Measurements from ENCODE around the gene SLC27A2. TPM values are rescaled to one million over a fixed set of nuclear protein-coding genes. Genes with fewer than 3 reads are reported as not detected.
"Not testable (repeated sequence)": the region's sequence is repeated elsewhere in the genome, so short reads cannot be mapped to it uniquely, and the experiment has no call there.

SLC27A2 gene
- total and polyA plus RNA-seq, 2 experiments from 2014 or later, result 2.8 to 9.4 TPM

DNA sequence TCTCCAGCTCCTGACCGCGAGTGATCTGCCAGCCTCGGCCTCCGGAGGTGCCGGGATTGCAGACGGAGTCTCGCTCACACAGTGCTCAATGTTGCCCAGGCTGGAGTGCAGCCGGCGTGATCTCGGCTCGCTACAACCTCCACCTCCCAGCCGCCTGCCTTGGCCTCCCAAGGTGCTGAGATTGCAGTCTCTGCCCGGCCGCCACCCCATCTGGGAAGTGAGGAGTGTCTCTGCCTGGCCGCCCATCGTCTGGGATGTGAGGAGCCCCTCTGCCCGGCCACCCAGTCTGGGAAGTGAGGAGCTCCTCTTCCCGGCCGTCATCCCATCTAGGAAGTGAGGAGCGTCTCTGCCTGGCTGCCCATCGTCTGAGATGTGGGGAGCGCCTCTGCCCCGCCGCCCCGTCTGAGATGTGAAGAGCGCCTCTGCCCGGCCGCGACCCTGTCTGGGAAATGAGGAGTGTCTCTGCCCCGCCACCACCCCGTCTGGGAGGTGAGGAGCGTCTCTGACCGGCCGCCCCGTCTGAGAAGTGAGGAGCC lies 9.6 kb upstream of the SLC27A2 start:
- not testable (repeated sequence) for H3K36me3 ChIP-seq (ENCODE audit: insufficient read depth); H3K27ac Mint-ChIP-seq; H3K79me2 ChIP-seq (replicated peaks; ENCODE audit: insufficient read depth); H3K4me3 ChIP-seq; H3K4me1 Mint-ChIP-seq; H3F3A ChIP-seq (replicated peaks; ENCODE audit: low read depth); H3K27me3 Mint-ChIP-seq (ENCODE audit: insufficient read depth, low read depth, poor library complexity); H3K4me1 ChIP-seq (ENCODE audit: insufficient read depth); DNase-seq (ENCODE audit: low spot score); H3K4me3 Mint-ChIP-seq; H2AFZ ChIP-seq; H3K9me2 ChIP-seq (ENCODE audit: insufficient read depth); H3K4me2 ChIP-seq; H4K20me1 ChIP-seq (replicated peaks; ENCODE audit: insufficient read depth); ATAC-seq; H3K27me3 ChIP-seq (ENCODE audit: insufficient read depth); H3K27ac ChIP-seq (ENCODE audit: low read depth)
- H3K36me3 Mint-ChIP-seq (ENCODE audit: low read depth), result peaks cover 16% of the 10 kb centered on the region
- peaks cover 34% of the 10 kb centered on the region for H3K9me3 Mint-ChIP-seq

DNA sequence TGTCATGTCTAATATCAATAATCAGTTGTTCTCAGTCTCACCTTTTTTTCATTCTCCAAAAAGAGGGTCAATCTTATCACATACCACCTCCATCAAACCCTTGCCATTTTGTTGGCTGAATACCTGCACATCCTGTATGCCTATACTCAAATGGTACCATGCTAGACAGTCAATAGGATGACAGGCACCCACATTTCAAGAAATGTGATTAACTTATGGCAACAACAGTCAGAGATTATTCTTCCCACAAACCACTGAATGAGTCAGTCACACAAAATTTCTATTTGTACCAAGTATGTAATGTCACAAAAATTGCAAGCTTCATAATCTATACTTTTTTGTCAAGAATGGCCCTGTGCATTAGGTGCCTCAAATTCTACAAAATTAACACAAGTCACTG lies 5.1 kb upstream of the SLC27A2 start:
- H3K36me3 ChIP-seq (ENCODE audit: insufficient read depth), result no peaks in the 10 kb centered on the region
- H3K27ac Mint-ChIP-seq, result no peak overlapping the region
- no peak overlapping the region for H3K27ac ChIP-seq (ENCODE audit: low read depth)
- ATAC-seq (no peak), DNase-seq (ENCODE audit: low spot score) (no peak)
- no peak overlapping the region for H3K4me2 ChIP-seq
- no peaks in the 10 kb centered on the region for H4K20me1 ChIP-seq (replicated peaks; ENCODE audit: insufficient read depth)
- H3K4me1 ChIP-seq (ENCODE audit: insufficient read depth), result peaks cover 9% of the 10 kb centered on the region; the same call in 1 of the 2 replicates
- peaks cover 14% of the 10 kb centered on the region for H3K4me1 Mint-ChIP-seq
- peaks cover 21% of the 10 kb centered on the region for H3K9me3 Mint-ChIP-seq
- H3F3A ChIP-seq (replicated peaks; ENCODE audit: low read depth), result 0 out of 2 replicates have a peak, but pooled peaks cover 3% of the 10 kb centered on the region
- no peak overlapping the region for H3K4me3 Mint-ChIP-seq
- no peak overlapping the region for H3K4me3 ChIP-seq
- peaks cover 7% of the 10 kb centered on the region for H3K36me3 Mint-ChIP-seq (ENCODE audit: low read depth)
- no peak overlapping the region for H2AFZ ChIP-seq
- peaks cover 6% of the 10 kb centered on the region; the same call in 1 of the 2 replicates for H3K9me2 ChIP-seq (ENCODE audit: insufficient read depth)
- peaks cover 11% of the 10 kb centered on the region for H3K27me3 Mint-ChIP-seq (ENCODE audit: insufficient read depth, low read depth, poor library complexity)
- H3K79me2 ChIP-seq (replicated peaks; ENCODE audit: insufficient read depth), result no peaks in the 10 kb centered on the region
- peaks cover 21% of the 10 kb centered on the region for H3K27me3 ChIP-seq (ENCODE audit: insufficient read depth)
- no peak for TF ChIP-seq STAT1 (IDR thresholded peaks at IDR 0.05; ENCODE audit: unreplicated experiment)
- no peak for TF ChIP-seq EZH2phosphoT487 (IDR thresholded peaks at IDR 0.05; ENCODE audit: unreplicated experiment)
- TF ChIP-seq NANOG (IDR thresholded peaks at IDR 0.05; ENCODE audit: borderline replicate concordance), result no peak
- no peak for TF ChIP-seq ZNF462 (CRISPR knock-in tag; IDR thresholded peaks at IDR 0.05)
- no peak for TF ChIP-seq EZH2 (IDR thresholded peaks at IDR 0.05; ENCODE audit: low read depth, unreplicated experiment)
- TF ChIP-seq, protein P1, sequence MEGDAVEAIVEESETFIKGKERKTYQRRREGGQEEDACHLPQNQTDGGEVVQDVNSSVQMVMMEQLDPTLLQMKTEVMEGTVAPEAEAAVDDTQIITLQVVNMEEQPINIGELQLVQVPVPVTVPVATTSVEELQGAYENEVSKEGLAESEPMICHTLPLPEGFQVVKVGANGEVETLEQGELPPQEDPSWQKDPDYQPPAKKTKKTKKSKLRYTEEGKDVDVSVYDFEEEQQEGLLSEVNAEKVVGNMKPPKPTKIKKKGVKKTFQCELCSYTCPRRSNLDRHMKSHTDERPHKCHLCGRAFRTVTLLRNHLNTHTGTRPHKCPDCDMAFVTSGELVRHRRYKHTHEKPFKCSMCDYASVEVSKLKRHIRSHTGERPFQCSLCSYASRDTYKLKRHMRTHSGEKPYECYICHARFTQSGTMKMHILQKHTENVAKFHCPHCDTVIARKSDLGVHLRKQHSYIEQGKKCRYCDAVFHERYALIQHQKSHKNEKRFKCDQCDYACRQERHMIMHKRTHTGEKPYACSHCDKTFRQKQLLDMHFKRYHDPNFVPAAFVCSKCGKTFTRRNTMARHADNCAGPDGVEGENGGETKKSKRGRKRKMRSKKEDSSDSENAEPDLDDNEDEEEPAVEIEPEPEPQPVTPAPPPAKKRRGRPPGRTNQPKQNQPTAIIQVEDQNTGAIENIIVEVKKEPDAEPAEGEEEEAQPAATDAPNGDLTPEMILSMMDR (conservative IDR thresholded peaks at IDR 0.05; ENCODE audit: low read depth in 2 of 2), result no peak
- no peak for TF ChIP-seq CREB1 (CRISPR knock-in tag; IDR thresholded peaks at IDR 0.05; ENCODE audit: low read depth)
- TF ChIP-seq JUNB (IDR thresholded peaks at IDR 0.05; ENCODE audit: unreplicated experiment), result no peak
- TF ChIP-seq ZNF114 (CRISPR knock-in tag; IDR thresholded peaks at IDR 0.05), result no peak
- TF ChIP-seq REST (IDR thresholded peaks at IDR 0.05; ENCODE audit: unreplicated experiment), result no peak

Measured in GM23338 (cell line).